H9 (cell line): Measurements from ENCODE around the gene GRIA4. TPM values are rescaled to one million over a fixed set of nuclear protein-coding genes. Genes with fewer than 3 reads are reported as not detected.

Experiments used
- DNase-seq: peaks from one replicate; pipeline ENCODE4 v3.0.0-alpha.2; 2017
- H2AFZ ChIP-seq: one replicate; pipeline ENCODE4 v1.6.1; 2013; ENCODE audit warnings: mild to moderate bottlenecking, low read length, control low read depth, moderate library complexity
- H2AK5ac ChIP-seq: 2 replicates; pipeline ENCODE4 v1.6.1; 2013; ENCODE audit warnings: low read length, control low read depth, mixed read lengths; ENCODE audit not compliant: insufficient read length
- H2BK120ac ChIP-seq: one replicate; pipeline ENCODE4 v1.6.1; 2013; ENCODE audit warnings: low read depth, mild to moderate bottlenecking, low read length, control low read depth, inconsistent platforms; ENCODE audit not compliant: poor library complexity, severe bottlenecking
- H2BK12ac ChIP-seq: 2 replicates; pipeline ENCODE4 v1.6.1; 2013; ENCODE audit warnings: low read length, control low read depth, mixed read lengths, low read depth; ENCODE audit not compliant: insufficient read length
- H2BK15ac ChIP-seq: 2 replicates; pipeline ENCODE4 v1.6.1; 2013; ENCODE audit warnings: low read depth, low read length, control low read depth
- H2BK20ac ChIP-seq: one replicate; pipeline ENCODE4 v1.6.1; 2013; ENCODE audit warnings: low read depth, mild to moderate bottlenecking, low read length, control low read depth, inconsistent platforms; ENCODE audit not compliant: poor library complexity, severe bottlenecking
- H2BK5ac ChIP-seq: 2 replicates; pipeline ENCODE4 v1.6.1; 2013; ENCODE audit warnings: low read length, control low read depth, mixed read lengths; ENCODE audit not compliant: insufficient read length
- H3K14ac ChIP-seq: 2 replicates; pipeline ENCODE4 v1.6.1; 2013; ENCODE audit warnings: low read length, control low read depth; ENCODE audit not compliant: insufficient read depth
- H3K18ac ChIP-seq: 2 replicates; pipeline ENCODE4 v1.6.1; 2013; ENCODE audit warnings: low read depth, mild to moderate bottlenecking, mixed read lengths, low read length, control low read depth; ENCODE audit not compliant: insufficient read length
- H3K23ac ChIP-seq: 2 replicates; pipeline ENCODE4 v1.6.1; 2013; ENCODE audit warnings: low read length, control low read depth, mixed read lengths, low read depth; ENCODE audit not compliant: insufficient read length
- H3K23me2 ChIP-seq: 2 replicates; pipeline ENCODE4 v1.6.1; 2013; ENCODE audit warnings: low read depth, mild to moderate bottlenecking, mixed read lengths, low read length, control low read depth; ENCODE audit not compliant: insufficient read length, poor library complexity, severe bottlenecking
- H3K27ac ChIP-seq: 2 replicates; pipeline ENCODE4 v1.5.1; 2013; ENCODE audit warnings: low read length, control low read depth, mixed read lengths, low read depth; ENCODE audit not compliant: insufficient read length
- H3K27me3 ChIP-seq: 2 replicates; pipeline ENCODE4 v1.6.1; 2013; ENCODE audit warnings: low read length, control low read depth, inconsistent platforms; ENCODE audit not compliant: insufficient read depth
- H3K4ac ChIP-seq: 2 replicates; pipeline ENCODE4 v1.6.1; 2013; ENCODE audit warnings: low read depth, mild to moderate bottlenecking, control low read depth, inconsistent platforms, low read length, moderate library complexity
- H3K4me1 ChIP-seq: 2 replicates; pipeline ENCODE4 v1.6.1; 2013; ENCODE audit warnings: low read length, control low read depth, inconsistent platforms; ENCODE audit not compliant: insufficient read depth
- H3K4me2 ChIP-seq: 2 replicates; pipeline ENCODE4 v1.6.1; 2013; ENCODE audit warnings: low read length, control low read depth, mixed read lengths; ENCODE audit not compliant: insufficient read length, insufficient read depth
- H3K56ac ChIP-seq: 2 replicates; pipeline ENCODE4 v1.6.1; 2013; ENCODE audit warnings: low read depth, mild to moderate bottlenecking, mixed read lengths, low read length, control low read depth; ENCODE audit not compliant: insufficient read length
- H3K79me1 ChIP-seq: 2 replicates; pipeline ENCODE4 v1.6.1; 2013; ENCODE audit warnings: low read depth, mild to moderate bottlenecking, moderate library complexity, low read length, control low read depth, inconsistent platforms; ENCODE audit not compliant: insufficient read depth, poor library complexity, severe bottlenecking
- H3K79me2 ChIP-seq: 2 replicates; pipeline ENCODE4 v1.6.1; 2013; ENCODE audit warnings: low read length, control low read depth, inconsistent platforms; ENCODE audit not compliant: insufficient read depth
- H3K9ac ChIP-seq: 2 replicates; pipeline ENCODE4 v1.6.1; 2013; ENCODE audit warnings: low read length, control low read depth, mixed read lengths; ENCODE audit not compliant: insufficient read length; ENCODE audit errors: extremely low read depth
- H3K9me3 ChIP-seq: one replicate; pipeline ENCODE4 v1.6.1; 2013; ENCODE audit warnings: low read depth, low read length, inconsistent platforms; ENCODE audit not compliant: control insufficient read depth
- H3T11ph ChIP-seq: one replicate; pipeline ENCODE4 v1.6.1; 2013; ENCODE audit warnings: mild to moderate bottlenecking, low read length, control low read depth, inconsistent platforms
- H4K20me1 ChIP-seq: one replicate; pipeline ENCODE4 v1.6.1; 2013; ENCODE audit not compliant: control insufficient read depth, insufficient read length, insufficient read depth
- H4K5ac ChIP-seq: 2 replicates; pipeline ENCODE4 v1.6.1; 2013; ENCODE audit warnings: low read depth, mild to moderate bottlenecking, mixed read lengths, low read length, control low read depth; ENCODE audit not compliant: insufficient read length
- H4K8ac ChIP-seq: replicated peaks from 2 replicates; pipeline ENCODE4 v1.6.1; 2013; ENCODE audit warnings: low read length, control low read depth, mixed read lengths, low read depth; ENCODE audit not compliant: insufficient read length
- H4K91ac ChIP-seq: 2 replicates; pipeline ENCODE4 v1.6.1; 2013; ENCODE audit warnings: low read depth, mild to moderate bottlenecking, moderate library complexity, mixed read lengths, low read length, control low read depth; ENCODE audit not compliant: insufficient read length
- H3K27ac Mint-ChIP-seq, 3 experiments: 2 replicates in 2 of 3; 3 replicates in 1 of 3; pipeline ENCODE4 v1.8.0; 2020 to 2021; ENCODE audit warnings: mixed read lengths in 3 of 3, mild to moderate bottlenecking in 1 of 3, moderate library complexity in 1 of 3
- H3K27me3 Mint-ChIP-seq: 2 replicates; pipeline ENCODE4 v1.8.0; 2021; ENCODE audit warnings: low read depth, mild to moderate bottlenecking, moderate library complexity, mixed read lengths
- H3K36me3 Mint-ChIP-seq, 3 experiments: 2 replicates in 2 of 3; 3 replicates in 1 of 3; pipeline ENCODE4 v1.8.0; 2020 to 2021; ENCODE audit warnings: low read depth in 3 of 3, mixed read lengths in 3 of 3; ENCODE audit not compliant: insufficient read depth in 1 of 3
- H3K4me1 Mint-ChIP-seq, 2 experiments: 2 replicates each; pipeline ENCODE4 v1.8.0; 2020; ENCODE audit warnings: mixed read lengths in 2 of 2
- H3K4me3 Mint-ChIP-seq, 2 experiments: 2 replicates in 1 of 2; 3 replicates in 1 of 2; pipeline ENCODE4 v1.8.0; 2020 to 2021; ENCODE audit warnings: mild to moderate bottlenecking in 2 of 2, mixed read lengths in 2 of 2, moderate library complexity in 1 of 2
- H3K9me3 Mint-ChIP-seq, 2 experiments: 2 replicates in 1 of 2; 3 replicates in 1 of 2; pipeline ENCODE4 v1.8.0; 2020; ENCODE audit warnings: mild to moderate bottlenecking in 2 of 2, mixed read lengths in 2 of 2, moderate library complexity in 1 of 2
- CTCF ChIP-seq: fragments of 200-600 bp; sonication (generic); conservative IDR thresholded peaks from 3 replicates; pipeline ENCODE4 v1.8.0; 2021; ENCODE audit warnings: antibody characterized with exemption, mild to moderate bottlenecking
- WGBS: extraction: QIAGEN DNeasy Blood & Tissue Kit; methylation state at CpG from one replicate; pipeline ENCODE4 v1.1.7; 2013; ENCODE audit warnings: missing lambda C conversion rate, low lambda C conversion rate, mixed read lengths; ENCODE audit not compliant: insufficient read length; ENCODE audit errors: extremely low coverage; 5-methylcytosine and 5-hydroxymethylcytosine counted together
- total RNA-seq: library from RNA; stranded (reverse); gene quantifications from 2 replicates; pipeline ENCODE4 v1.2.1, GENCODE V29; 2021

GRIA4 gene
- total RNA-seq, 1 experiment from 2014 or later = 0.83 TPM

GRCh38 chr11:105811242-105811641 is 201.4 kb downstream of the GRIA4 start:
- no peak overlapping the region for H3K23ac ChIP-seq
- H3K9me3 ChIP-seq = no peaks in the 10 kb centered on the region
- no peak overlapping the region for H3K4me3 Mint-ChIP-seq
- no peak overlapping the region for H3K4me2 ChIP-seq
- H2BK15ac ChIP-seq = no peak overlapping the region
- H4K20me1 ChIP-seq = no peaks in the 10 kb centered on the region
- no peaks in the 10 kb centered on the region for H3K4me1 ChIP-seq
- H3T11ph ChIP-seq = no peak overlapping the region
- no peaks in the 10 kb centered on the region for H3K9me3 Mint-ChIP-seq
- no peak overlapping the region for H2AFZ ChIP-seq
- H2BK20ac ChIP-seq = no peak overlapping the region
- no peak overlapping the region for H3K27ac ChIP-seq
- no peak overlapping the region for H2BK12ac ChIP-seq
- no peak for DNase-seq
- H3K27me3 ChIP-seq = no peaks in the 10 kb centered on the region
- no peak overlapping the region for H3K18ac ChIP-seq
- TF ChIP-seq CTCF = no peak
- no peak overlapping the region for H3K4ac ChIP-seq
- H3K27me3 Mint-ChIP-seq = no peaks in the 10 kb centered on the region
- no peak overlapping the region for H2BK5ac ChIP-seq
- no peak overlapping the region for H4K91ac ChIP-seq
- H3K4me1 Mint-ChIP-seq = peaks cover 0 to 3% of the 10 kb centered on the region in 2 experiments; a peak in 2 of 4 replicates
- H3K36me3 Mint-ChIP-seq = no peaks in the 10 kb centered on the region; a peak in 1 of 7 replicates
- no peak overlapping the region for H4K5ac ChIP-seq
- H4K8ac ChIP-seq = no peak overlapping the region
- no peak overlapping the region for H3K14ac ChIP-seq
- H2AK5ac ChIP-seq = no peak overlapping the region
- no peak overlapping the region for H3K9ac ChIP-seq
- H3K27ac Mint-ChIP-seq = no peak overlapping the region
- no peaks in the 10 kb centered on the region for H3K79me2 ChIP-seq
- no peak overlapping the region for H2BK120ac ChIP-seq
- no peak overlapping the region for H3K56ac ChIP-seq
- no CpG with 5 or more reads among the region's 5 CpGs for WGBS
- no peaks in the 10 kb centered on the region for H3K23me2 ChIP-seq
- H3K79me1 ChIP-seq = no peaks in the 10 kb centered on the region
